Testis (tissue), 3 donors: ENCODE data around the gene C1QB. TPM values are rescaled to one million over a fixed set of nuclear protein-coding genes. Genes with fewer than 3 reads are reported as not detected.

Source experiments
- DNase-seq: peaks from one replicate; pipeline ENCODE4 v3.0.0-alpha.2; 2019
- H3K27ac ChIP-seq, 2 donors: fragments of 200-600 bp; sonication (generic); one replicate each; pipeline ENCODE4 v1.5.1; 2019
- H3K27me3 ChIP-seq: fragments of 200-600 bp; sonication (generic); one replicate; pipeline ENCODE4 v1.5.1; 2019
- H3K36me3 ChIP-seq: fragments of 200-600 bp; sonication (generic); one replicate; pipeline ENCODE4 v1.5.1; 2017; ENCODE audit warnings: low read depth; ENCODE audit errors: missing control alignments
- H3K4me1 ChIP-seq: fragments of 200-600 bp; sonication (generic); one replicate; pipeline ENCODE4 v1.5.1; 2019
- H3K4me3 ChIP-seq, 2 donors: fragments of 200-600 bp; sonication (generic); one replicate each; pipeline ENCODE4 v1.5.1; 2017 to 2019
- H3K9me3 ChIP-seq: fragments of 200-600 bp; sonication (generic); one replicate; pipeline ENCODE4 v1.5.1; 2017
- POLR2A ChIP-seq: fragments of 450-650 bp; IDR thresholded peaks from one replicate; pipeline ENCODE4 v1.6.1; 2017; ENCODE audit warnings: antibody characterized with exemption, mild to moderate bottlenecking, moderate library complexity
- WGBS, 2 donors: methylation state at CpG; one replicate each; pipeline ENCODE4 v1.1.5; 2018; 5-methylcytosine and 5-hydroxymethylcytosine counted together
- intact Hi-C: fragments of 100-400 bp; cut with DNase I; formaldehyde crosslinking; loops from one replicate; pipeline ENCODE4 v1.15.1; 2023; ENCODE audit warnings: low total_unique reads
- polyA plus RNA-seq: library from polyadenylated mRNA; stranded (reverse); fragments of 350-450 nt; fragmentation: Illumina TruSeq; extraction: RNeasy Lipid Tissue Mini Kit (QIAGEN cat#74804); gene quantifications from one replicate; pipeline ENCODE4 v1.2.3, GENCODE V29; 2014; ENCODE audit warnings: low read depth, low replicate concordance; ENCODE audit not compliant: insufficient read depth
- total RNA-seq, 2 donors: library from RNA; depleted of rRNA; stranded (reverse); fragments of >200 nt; gene quantifications; one replicate each; pipeline ENCODE4 v1.2.3, GENCODE V29; 2016
- TF ChIP-seq, protein P1 (sequence below), 3 experiments: fragments of 450-650 bp in 2 of 3; fragments of 200-600 bp in 1 of 3; sonication (generic) in 1 of 3; IDR thresholded peaks; one replicate each; pipeline ENCODE4 v1.5.1; 2016 to 2019; ENCODE audit warnings: antibody characterized with exemption in 3 of 3, mild to moderate bottlenecking in 2 of 3, moderate library complexity in 1 of 3

Gene C1QB
- total and polyA plus RNA-seq, 3 donors from 2014 or later = 16.8 to 155 (median 66.0) TPM

DNA sequence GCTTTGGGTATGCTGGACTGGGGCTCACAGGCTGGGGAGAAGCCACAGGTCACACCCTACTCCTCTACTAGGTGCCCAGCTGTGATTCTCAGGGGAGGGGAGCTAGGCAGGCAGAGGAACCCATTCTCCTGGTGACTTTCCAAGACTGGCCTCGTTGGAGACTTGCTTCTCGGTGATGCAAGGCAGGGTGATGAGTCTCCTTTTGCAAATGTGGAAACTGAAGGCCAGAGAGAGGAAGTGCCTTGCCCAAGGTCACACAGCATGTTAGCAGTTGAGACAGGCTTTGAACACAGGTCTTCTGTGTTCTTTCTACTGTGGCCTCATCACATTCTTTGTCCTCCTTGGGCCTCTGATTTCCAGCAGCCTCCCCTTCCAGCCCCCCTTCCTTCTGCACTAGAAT lies 37.1 kb upstream of the C1QB start:
- Histone ChIP-seq H3K9me3 (no peaks in the 10 kb centered on the region), H3K4me1 (no peaks in the 10 kb centered on the region), H3K4me3 (no peak overlapping the region), H3K36me3 (no peaks in the 10 kb centered on the region), H3K27me3 (no peaks in the 10 kb centered on the region), H3K27ac (no peak overlapping the region)
- intact Hi-C loops = no loop called here
- TF ChIP-seq, protein P1, sequence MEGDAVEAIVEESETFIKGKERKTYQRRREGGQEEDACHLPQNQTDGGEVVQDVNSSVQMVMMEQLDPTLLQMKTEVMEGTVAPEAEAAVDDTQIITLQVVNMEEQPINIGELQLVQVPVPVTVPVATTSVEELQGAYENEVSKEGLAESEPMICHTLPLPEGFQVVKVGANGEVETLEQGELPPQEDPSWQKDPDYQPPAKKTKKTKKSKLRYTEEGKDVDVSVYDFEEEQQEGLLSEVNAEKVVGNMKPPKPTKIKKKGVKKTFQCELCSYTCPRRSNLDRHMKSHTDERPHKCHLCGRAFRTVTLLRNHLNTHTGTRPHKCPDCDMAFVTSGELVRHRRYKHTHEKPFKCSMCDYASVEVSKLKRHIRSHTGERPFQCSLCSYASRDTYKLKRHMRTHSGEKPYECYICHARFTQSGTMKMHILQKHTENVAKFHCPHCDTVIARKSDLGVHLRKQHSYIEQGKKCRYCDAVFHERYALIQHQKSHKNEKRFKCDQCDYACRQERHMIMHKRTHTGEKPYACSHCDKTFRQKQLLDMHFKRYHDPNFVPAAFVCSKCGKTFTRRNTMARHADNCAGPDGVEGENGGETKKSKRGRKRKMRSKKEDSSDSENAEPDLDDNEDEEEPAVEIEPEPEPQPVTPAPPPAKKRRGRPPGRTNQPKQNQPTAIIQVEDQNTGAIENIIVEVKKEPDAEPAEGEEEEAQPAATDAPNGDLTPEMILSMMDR (IDR thresholded peaks at IDR 0.05) = no peak
- no peak for TF ChIP-seq POLR2A
- 40 to 80% methylated on average over 1 to 2 of the region's 2 CpGs for WGBS, 2 donors
- no peak for DNase-seq

DNA sequence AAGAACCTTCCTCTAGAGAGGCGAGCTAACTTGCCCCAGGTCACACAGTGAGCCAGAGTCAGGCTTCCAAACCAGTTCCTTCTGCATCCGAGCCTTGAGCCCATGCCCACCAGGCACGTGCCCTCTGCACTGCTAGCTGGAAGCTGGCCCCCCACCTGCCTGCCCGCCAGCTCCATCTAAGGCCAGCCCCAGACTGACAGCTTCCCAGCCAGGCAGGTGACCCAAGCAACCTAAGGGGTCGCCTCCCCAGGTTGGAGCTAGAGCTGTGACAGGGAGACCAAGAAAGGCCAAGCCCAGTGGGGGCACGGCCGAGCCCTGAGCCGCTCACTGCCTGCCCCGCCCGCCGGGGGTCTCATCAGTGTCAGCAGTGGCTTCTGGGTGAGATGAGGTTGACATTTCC lies 36.5 kb upstream of the C1QB start:
- H3K9me3 ChIP-seq = no peaks in the 10 kb centered on the region
- intact Hi-C loops = no loop called here
- no peak overlapping the region for H3K27ac ChIP-seq
- no peaks in the 10 kb centered on the region for H3K36me3 ChIP-seq
- 39 to 76% methylated on average over 2 to 11 of the region's 11 CpGs for WGBS, 2 donors
- no peak for TF ChIP-seq POLR2A
- TF ChIP-seq, protein P1 (IDR thresholded peaks at IDR 0.05) = no peak
- DNase-seq = no peak
- no peaks in the 10 kb centered on the region for H3K4me1 ChIP-seq
- H3K4me3 ChIP-seq = no peak overlapping the region
- no peaks in the 10 kb centered on the region for H3K27me3 ChIP-seq

DNA sequence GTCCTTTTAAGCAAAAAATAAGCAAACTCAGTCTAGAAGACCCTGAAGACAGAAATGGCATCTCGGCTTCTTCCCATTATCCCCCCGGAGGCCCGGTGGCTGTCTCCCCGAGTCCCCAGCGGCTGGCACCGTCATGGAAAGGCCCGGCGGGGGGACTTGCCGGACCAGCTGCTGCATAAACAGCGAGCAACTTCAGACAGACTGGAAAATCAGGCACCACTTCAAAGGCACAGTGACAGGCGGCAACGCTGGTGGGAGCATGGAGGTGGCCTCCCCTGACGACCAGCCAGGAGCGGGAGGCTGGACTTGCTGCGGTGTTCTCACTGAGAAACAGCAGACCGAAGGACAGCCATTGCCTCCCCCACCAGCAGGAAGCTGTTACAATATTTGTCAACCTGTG lies 35.0 kb upstream of the C1QB start:
- no peaks in the 10 kb centered on the region for H3K4me1 ChIP-seq
- intact Hi-C loops = no loop called here
- H3K27me3 ChIP-seq = no peaks in the 10 kb centered on the region
- no peaks in the 10 kb centered on the region for H3K9me3 ChIP-seq
- WGBS, 2 donors = 53% methylated on average over 14 to 16 of the region's 16 CpGs
- no peaks in the 10 kb centered on the region for H3K36me3 ChIP-seq
- H3K4me3 ChIP-seq = no peak overlapping the region
- H3K27ac ChIP-seq = no peak overlapping the region
- TF ChIP-seq, protein P1 (IDR thresholded peaks at IDR 0.05) = no peak
- TF ChIP-seq POLR2A = no peak
- DNase-seq = no peak

DNA sequence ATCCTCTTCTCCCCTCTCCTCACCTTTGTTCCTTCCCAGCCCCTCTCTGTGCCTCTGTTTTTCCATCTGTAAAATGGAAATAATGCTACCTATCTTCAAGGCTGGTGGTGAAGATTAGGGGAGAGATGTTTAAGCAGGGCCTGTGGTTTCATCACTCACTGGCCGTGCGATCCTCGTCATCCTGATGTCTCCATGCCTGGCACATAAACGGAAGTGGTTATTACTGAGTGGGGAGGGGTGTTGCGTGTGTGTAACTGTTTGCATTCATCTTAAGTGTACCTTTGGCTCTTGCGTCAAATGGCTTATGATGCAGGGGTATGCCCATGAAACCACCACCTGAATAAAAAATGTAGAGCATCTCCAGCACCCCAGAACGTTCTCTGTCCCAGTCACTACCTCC lies 33.8 kb upstream of the C1QB start:
- intact Hi-C loops = no loop called here
- TF ChIP-seq, protein P1 (IDR thresholded peaks at IDR 0.05) = no peak
- no peak for TF ChIP-seq POLR2A
- 74 to 79% methylated on average over 7 of the region's 7 CpGs for WGBS, 2 donors
- Histone ChIP-seq H3K27ac (no peak overlapping the region), H3K4me1 (no peaks in the 10 kb centered on the region), H3K4me3 (no peak overlapping the region), H3K9me3 (no peaks in the 10 kb centered on the region), H3K36me3 (no peaks in the 10 kb centered on the region), H3K27me3 (no peaks in the 10 kb centered on the region)
- DNase-seq = no peak

DNA sequence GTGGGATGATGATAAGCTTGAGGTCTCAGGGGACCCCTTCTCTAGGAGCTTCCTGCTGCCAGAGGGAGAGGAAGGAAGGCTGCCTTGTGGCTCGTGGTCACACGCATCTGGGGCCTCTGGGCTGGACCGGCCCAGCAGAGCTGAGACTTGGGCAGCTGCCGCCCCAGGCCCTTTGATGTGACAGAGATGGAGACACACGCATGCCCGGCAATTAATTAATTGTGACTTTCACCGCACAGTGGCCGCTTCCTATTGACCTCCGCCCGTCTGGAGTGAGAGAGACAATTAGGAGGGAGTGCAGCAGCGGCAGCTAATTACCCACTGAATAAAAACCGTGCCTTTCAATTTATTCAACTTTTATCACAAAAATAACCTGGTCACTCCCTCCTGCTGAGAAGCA lies 33.2 kb upstream of the C1QB start:
- TF ChIP-seq, protein P1 (IDR thresholded peaks at IDR 0.05) = no peak
- no peak for TF ChIP-seq POLR2A
- WGBS, 2 donors = 53 to 63% methylated on average over 12 of the region's 12 CpGs
- Histone ChIP-seq H3K27me3 (no peaks in the 10 kb centered on the region), H3K4me1 (no peaks in the 10 kb centered on the region), H3K4me3 (no peak overlapping the region), H3K9me3 (no peaks in the 10 kb centered on the region), H3K36me3 (no peaks in the 10 kb centered on the region), H3K27ac (no peak overlapping the region)
- no peak for DNase-seq
- intact Hi-C loops = no loop called here
